SK-N-SH (cell line): ENCODE measurements around the gene PEX13.

Experiments
- EP300 ChIP-seq, 2 experiments: IDR thresholded peaks; 2 replicates each; pipeline versions ENCODE4 v1.4.0 to v1.6.1; 2012; ENCODE audit warnings: borderline replicate concordance in 1 of 2, low read depth in 1 of 2, low read length in 1 of 2
- EZH2phosphoT487 ChIP-seq: fragments of 200-600 bp; sonication (generic); IDR thresholded peaks from 2 replicates; pipeline ENCODE4 v1.6.1; 2017; ENCODE audit warnings: low read depth, mixed run types, mild to moderate bottlenecking, antibody characterized with exemption, moderate library complexity, borderline replicate concordance
- POLR2AphosphoS5 ChIP-seq: IDR thresholded peaks from 2 replicates; pipeline ENCODE4 v1.6.1; 2012; ENCODE audit warnings: low read depth, low read length
- RAD21 ChIP-seq: IDR thresholded peaks from 2 replicates; pipeline ENCODE4 v1.6.1; 2012; ENCODE audit warnings: mild to moderate bottlenecking, low read length
- RFX5 ChIP-seq: IDR thresholded peaks from 2 replicates; pipeline ENCODE4 v1.6.1; 2012; ENCODE audit warnings: mild to moderate bottlenecking, improper control_type of control experiment, low read length
- SMC3 ChIP-seq: IDR thresholded peaks from 2 replicates; pipeline ENCODE4 v1.6.1; 2012; ENCODE audit warnings: low read depth, low read length, improper control_type of control experiment
- TEAD4 ChIP-seq: IDR thresholded peaks from 2 replicates; pipeline ENCODE4 v1.4.0; 2012; ENCODE audit warnings: mild to moderate bottlenecking, borderline replicate concordance; ENCODE audit not compliant: insufficient read depth
- YY1 ChIP-seq: IDR thresholded peaks from 2 replicates; pipeline ENCODE4 v1.4.0; 2012; ENCODE audit warnings: low read depth, mild to moderate bottlenecking
- TF ChIP-seq, protein P1 (sequence below): fragments of 200-600 bp; sonication (generic); IDR thresholded peaks from 2 replicates; pipeline ENCODE4 v1.6.1; 2017; ENCODE audit warnings: antibody characterized with exemption, mild to moderate bottlenecking, moderate library complexity
- TF ChIP-seq, protein P2 (sequence below): IDR thresholded peaks from 2 replicates; pipeline ENCODE4 v1.4.0; 2012; ENCODE audit warnings: low read depth
- TF ChIP-seq, protein P3 (sequence below): IDR thresholded peaks from 2 replicates; pipeline ENCODE4 v1.4.0; 2012; ENCODE audit warnings: low read depth, borderline replicate concordance
- TF ChIP-seq, protein P4 (sequence below): fragments of 150-350 bp; IDR thresholded peaks from 2 replicates; pipeline ENCODE4 v1.6.1; 2017; ENCODE audit warnings: antibody characterized with exemption, low read length, low read depth, borderline replicate concordance

DNA sequence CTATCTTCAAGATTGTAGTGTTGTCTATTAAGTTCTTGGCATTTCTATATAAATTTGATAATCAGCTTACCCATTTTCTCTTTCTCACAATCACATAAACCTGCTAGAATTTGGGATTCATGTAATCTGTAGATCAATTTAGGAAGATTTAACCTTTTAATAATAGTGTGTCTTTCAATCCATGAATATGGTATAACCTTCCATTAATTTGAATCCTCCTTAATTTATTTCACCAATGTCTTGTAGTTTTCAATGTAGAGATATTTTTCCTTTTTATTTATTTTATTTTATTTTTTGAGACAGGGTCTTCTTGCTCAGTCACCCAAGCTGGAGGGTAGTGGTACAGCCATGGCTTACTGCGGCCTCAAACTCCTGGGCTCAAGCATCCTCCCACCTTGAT, 68.4 kb downstream of the PEX13 start:
- TF ChIP-seq, protein P1, sequence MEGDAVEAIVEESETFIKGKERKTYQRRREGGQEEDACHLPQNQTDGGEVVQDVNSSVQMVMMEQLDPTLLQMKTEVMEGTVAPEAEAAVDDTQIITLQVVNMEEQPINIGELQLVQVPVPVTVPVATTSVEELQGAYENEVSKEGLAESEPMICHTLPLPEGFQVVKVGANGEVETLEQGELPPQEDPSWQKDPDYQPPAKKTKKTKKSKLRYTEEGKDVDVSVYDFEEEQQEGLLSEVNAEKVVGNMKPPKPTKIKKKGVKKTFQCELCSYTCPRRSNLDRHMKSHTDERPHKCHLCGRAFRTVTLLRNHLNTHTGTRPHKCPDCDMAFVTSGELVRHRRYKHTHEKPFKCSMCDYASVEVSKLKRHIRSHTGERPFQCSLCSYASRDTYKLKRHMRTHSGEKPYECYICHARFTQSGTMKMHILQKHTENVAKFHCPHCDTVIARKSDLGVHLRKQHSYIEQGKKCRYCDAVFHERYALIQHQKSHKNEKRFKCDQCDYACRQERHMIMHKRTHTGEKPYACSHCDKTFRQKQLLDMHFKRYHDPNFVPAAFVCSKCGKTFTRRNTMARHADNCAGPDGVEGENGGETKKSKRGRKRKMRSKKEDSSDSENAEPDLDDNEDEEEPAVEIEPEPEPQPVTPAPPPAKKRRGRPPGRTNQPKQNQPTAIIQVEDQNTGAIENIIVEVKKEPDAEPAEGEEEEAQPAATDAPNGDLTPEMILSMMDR, result no peak
- TF ChIP-seq RAD21 (no peak), EZH2phosphoT487 (no peak), TEAD4 (no peak), YY1 (no peak), RFX5 (no peak), POLR2AphosphoS5 (no peak), EP300 (IDR thresholded peaks at IDR 0.05; ENCODE audit: borderline replicate concordance in 1 of 2, low read depth in 1 of 2, low read length in 1 of 2) (no peak), SMC3 (no peak)
- TF ChIP-seq, protein P2, sequence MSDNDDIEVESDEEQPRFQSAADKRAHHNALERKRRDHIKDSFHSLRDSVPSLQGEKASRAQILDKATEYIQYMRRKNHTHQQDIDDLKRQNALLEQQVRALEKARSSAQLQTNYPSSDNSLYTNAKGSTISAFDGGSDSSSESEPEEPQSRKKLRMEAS, result no peak
- TF ChIP-seq, protein P3, sequence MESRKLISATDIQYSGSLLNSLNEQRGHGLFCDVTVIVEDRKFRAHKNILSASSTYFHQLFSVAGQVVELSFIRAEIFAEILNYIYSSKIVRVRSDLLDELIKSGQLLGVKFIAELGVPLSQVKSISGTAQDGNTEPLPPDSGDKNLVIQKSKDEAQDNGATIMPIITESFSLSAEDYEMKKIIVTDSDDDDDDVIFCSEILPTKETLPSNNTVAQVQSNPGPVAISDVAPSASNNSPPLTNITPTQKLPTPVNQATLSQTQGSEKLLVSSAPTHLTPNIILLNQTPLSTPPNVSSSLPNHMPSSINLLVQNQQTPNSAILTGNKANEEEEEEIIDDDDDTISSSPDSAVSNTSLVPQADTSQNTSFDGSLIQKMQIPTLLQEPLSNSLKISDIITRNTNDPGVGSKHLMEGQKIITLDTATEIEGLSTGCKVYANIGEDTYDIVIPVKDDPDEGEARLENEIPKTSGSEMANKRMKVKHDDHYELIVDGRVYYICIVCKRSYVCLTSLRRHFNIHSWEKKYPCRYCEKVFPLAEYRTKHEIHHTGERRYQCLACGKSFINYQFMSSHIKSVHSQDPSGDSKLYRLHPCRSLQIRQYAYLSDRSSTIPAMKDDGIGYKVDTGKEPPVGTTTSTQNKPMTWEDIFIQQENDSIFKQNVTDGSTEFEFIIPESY, result no peak
- TF ChIP-seq, protein P4, sequence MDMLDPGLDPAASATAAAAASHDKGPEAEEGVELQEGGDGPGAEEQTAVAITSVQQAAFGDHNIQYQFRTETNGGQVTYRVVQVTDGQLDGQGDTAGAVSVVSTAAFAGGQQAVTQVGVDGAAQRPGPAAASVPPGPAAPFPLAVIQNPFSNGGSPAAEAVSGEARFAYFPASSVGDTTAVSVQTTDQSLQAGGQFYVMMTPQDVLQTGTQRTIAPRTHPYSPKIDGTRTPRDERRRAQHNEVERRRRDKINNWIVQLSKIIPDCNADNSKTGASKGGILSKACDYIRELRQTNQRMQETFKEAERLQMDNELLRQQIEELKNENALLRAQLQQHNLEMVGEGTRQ, result no peak
